GM12878 (cell line): ENCODE data around the gene TMPRSS7. TPM values are rescaled to one million over a fixed set of nuclear protein-coding genes. Genes with fewer than 3 reads are reported as not detected.

Experiments
- ATAC-seq: fragments of 200-7000 bp; cut with Tn5 transposase; 3 replicates; pipeline ENCODE4 v1.9.1; 2020; ENCODE audit warnings: mild to moderate bottlenecking, moderate library complexity
- BruUV-seq: library from RNA; stranded (reverse); fragments of 400-500 nt; replicated peaks from 2 replicates; lab custom pipeline; 2021; lab: Mats Ljungman, UMichigan
- CTCF ChIA-PET: fragments of 300-600 bp; sonication (Branson Sonifier 250); formaldehyde crosslinking; extraction: SDS; loops from one replicate; lab custom pipeline; 2021; ENCODE audit warnings: inconsistent platforms; lab: Yijun Ruan, JAX
- POLR2A ChIA-PET: fragments of 350-600 bp; formaldehyde crosslinking; extraction: SDS; loops from one replicate; lab custom pipeline; 2021; ENCODE audit warnings: inconsistent platforms; lab: Charles Lee
- RAD21 ChIA-PET: fragments of 300-600 bp; sonication (Branson Sonifier 250); formaldehyde crosslinking; loops from one replicate; lab custom pipeline; 2023; ENCODE audit warnings: antibody characterized with exemption; ENCODE audit not compliant: unreplicated experiment; lab: Charles Lee
- SMC1A ChIA-PET: fragments of 300-600 bp; sonication (Branson Sonifier 250); formaldehyde crosslinking; loops from one replicate; lab custom pipeline; 2023; ENCODE audit not compliant: unreplicated experiment, uncharacterized antibody; lab: Charles Lee
- DNase-seq: peaks from one replicate; pipeline ENCODE4 v3.0.0-alpha.2; 2011; ENCODE audit warnings: low read depth, low spot score
- FAIRE-seq: peaks from 3 replicates; lab custom pipeline; 2011; peaks lifted over from hg19 to GRCh38; lab: Jason Lieb, UNC
- H2AFZ ChIP-seq: 2 replicates; pipeline ENCODE4 v1.6.0; 2011; ENCODE audit warnings: low read depth, low read length, control low read depth; ENCODE audit not compliant: control insufficient read depth
- H3K27ac ChIP-seq: 2 replicates; pipeline ENCODE4 v1.5.1; 2011; ENCODE audit warnings: control low read depth; ENCODE audit not compliant: control insufficient read depth, insufficient read depth
- H3K27me3 ChIP-seq, 2 experiments: replicated peaks in 1 of 2; 2 replicates each; pipeline versions ENCODE4 v1.6.0 to v1.6.1; 2011; ENCODE audit warnings: low read length in 1 of 2; ENCODE audit not compliant: control insufficient read depth in 2 of 2, insufficient read depth in 2 of 2
- H3K36me3 ChIP-seq, 2 experiments: 2 replicates each; pipeline ENCODE4 v1.5.1; 2011; ENCODE audit warnings: low read length in 1 of 2; ENCODE audit not compliant: control insufficient read depth in 2 of 2, insufficient read depth in 2 of 2
- H3K4me1 ChIP-seq: 2 replicates; pipeline ENCODE4 v1.6.1; 2011; ENCODE audit warnings: mild to moderate bottlenecking, low read length, moderate library complexity, mixed read lengths; ENCODE audit not compliant: control insufficient read depth, insufficient read depth
- H3K4me2 ChIP-seq: 2 replicates; pipeline ENCODE4 v1.6.0; 2011; ENCODE audit warnings: control low read depth; ENCODE audit not compliant: control insufficient read depth, insufficient read depth
- H3K4me3 ChIP-seq: fragments of 200-600 bp; sonication (generic); 2 replicates; pipeline ENCODE4 v1.5.1; 2016
- H3K79me2 ChIP-seq: 2 replicates; pipeline ENCODE4 v1.6.0; 2011; ENCODE audit warnings: low read length; ENCODE audit not compliant: control insufficient read depth, insufficient read depth
- H3K9ac ChIP-seq: 2 replicates; pipeline ENCODE4 v1.8.0; 2011; ENCODE audit warnings: low read length, control low read depth, mixed read lengths; ENCODE audit not compliant: control insufficient read depth, insufficient read depth
- H3K9me3 ChIP-seq: replicated peaks from 3 replicates; pipeline ENCODE4 v1.5.1; 2011; ENCODE audit warnings: mild to moderate bottlenecking, low read length; ENCODE audit not compliant: control insufficient read depth, insufficient read depth
- H4K20me1 ChIP-seq: 2 replicates; pipeline ENCODE4 v1.6.0; 2011; ENCODE audit not compliant: control insufficient read depth, insufficient read depth
- DPF2 ChIP-seq: fragments of 450-650 bp; IDR thresholded peaks from 2 replicates; pipeline ENCODE4 v1.6.1; 2017; ENCODE audit warnings: mild to moderate bottlenecking
- FOXM1 ChIP-seq: IDR thresholded peaks from 2 replicates; pipeline ENCODE4 v1.6.1; 2012; ENCODE audit warnings: low read depth, mild to moderate bottlenecking, inconsistent platforms, low read length, moderate library complexity
- MTA2 ChIP-seq: fragments of 450-650 bp; IDR thresholded peaks from 2 replicates; pipeline ENCODE4 v1.6.1; 2016; ENCODE audit warnings: low read depth, mild to moderate bottlenecking, moderate library complexity
- SREBF1 ChIP-seq: IDR thresholded peaks from 2 replicates; pipeline ENCODE4 v1.6.1; 2012; ENCODE audit warnings: mild to moderate bottlenecking, low read length
- ZNF384 ChIP-seq: IDR thresholded peaks from 2 replicates; pipeline ENCODE4 v1.6.1; 2012; ENCODE audit warnings: low read depth, mild to moderate bottlenecking, low read length, improper control_type of control experiment, borderline replicate concordance
- WGBS: methylation state at CpG from one replicate; pipeline ENCODE4 v1.1.6; 2016; ENCODE audit warnings: low lambda C conversion rate; ENCODE audit not compliant: insufficient replicate concordance, insufficient coverage; ENCODE audit errors: missing lambda C conversion rate; 5-methylcytosine and 5-hydroxymethylcytosine counted together
- in situ Hi-C: fragments of 300-500 bp; cut with MboI; formaldehyde crosslinking; loops from 9 replicates; pipeline ENCODE4 v1.14.3; 2018; ENCODE audit warnings: mixed read lengths
- intact Hi-C: fragments of 100-400 bp; cut with micrococcal nuclease; formaldehyde crosslinking; loops from one replicate; pipeline ENCODE4 v1.14.2; 2022; ENCODE audit not compliant: unreplicated experiment
- polyA plus RNA-seq, 11 experiments: library from polyadenylated mRNA; depleted of rRNA in 4 of 11; unstranded in 6 of 11; stranded (reverse) in 5 of 11; fragments of >200 nt; fragmentation: Nextera tagmentation in 4 of 11; fragmentation: Illumina TruSeq in 1 of 11; extraction: Ambion mirVana in 4 of 11; extraction: Trizol in 1 of 11; gene quantifications; 1 replicate in 1 of 11; 2 replicates in 10 of 11; pipeline versions ENCODE4 v1.2.1 to v1.2.3, GENCODE V29; 2011 to 2016; ENCODE audit warnings: inconsistent platforms in 2 of 11, missing spikeins in 2 of 11, low read depth in 1 of 11
- total RNA-seq, 4 experiments: library from RNA; depleted of rRNA in 3 of 4; stranded (reverse); fragments of >200 nt in 3 of 4; fragmentation: Illumina TruSeq in 1 of 4; extraction: Trizol in 1 of 4; gene quantifications; 2 replicates each; pipeline versions ENCODE4 v1.2.1 to v1.2.3, GENCODE V29; 2013 to 2021
- TF ChIP-seq, protein P1 (sequence below): IDR thresholded peaks from 2 replicates; pipeline ENCODE4 v1.6.1; 2012; ENCODE audit warnings: mild to moderate bottlenecking, low read depth, low read length

Gene TMPRSS7
- total and polyA plus RNA-seq, 10 of the 15 experiments (the other 5 are each of a cell fraction or from before 2014, with no cell fraction given) = 0.03 TPM; not detected in 9

DNA sequence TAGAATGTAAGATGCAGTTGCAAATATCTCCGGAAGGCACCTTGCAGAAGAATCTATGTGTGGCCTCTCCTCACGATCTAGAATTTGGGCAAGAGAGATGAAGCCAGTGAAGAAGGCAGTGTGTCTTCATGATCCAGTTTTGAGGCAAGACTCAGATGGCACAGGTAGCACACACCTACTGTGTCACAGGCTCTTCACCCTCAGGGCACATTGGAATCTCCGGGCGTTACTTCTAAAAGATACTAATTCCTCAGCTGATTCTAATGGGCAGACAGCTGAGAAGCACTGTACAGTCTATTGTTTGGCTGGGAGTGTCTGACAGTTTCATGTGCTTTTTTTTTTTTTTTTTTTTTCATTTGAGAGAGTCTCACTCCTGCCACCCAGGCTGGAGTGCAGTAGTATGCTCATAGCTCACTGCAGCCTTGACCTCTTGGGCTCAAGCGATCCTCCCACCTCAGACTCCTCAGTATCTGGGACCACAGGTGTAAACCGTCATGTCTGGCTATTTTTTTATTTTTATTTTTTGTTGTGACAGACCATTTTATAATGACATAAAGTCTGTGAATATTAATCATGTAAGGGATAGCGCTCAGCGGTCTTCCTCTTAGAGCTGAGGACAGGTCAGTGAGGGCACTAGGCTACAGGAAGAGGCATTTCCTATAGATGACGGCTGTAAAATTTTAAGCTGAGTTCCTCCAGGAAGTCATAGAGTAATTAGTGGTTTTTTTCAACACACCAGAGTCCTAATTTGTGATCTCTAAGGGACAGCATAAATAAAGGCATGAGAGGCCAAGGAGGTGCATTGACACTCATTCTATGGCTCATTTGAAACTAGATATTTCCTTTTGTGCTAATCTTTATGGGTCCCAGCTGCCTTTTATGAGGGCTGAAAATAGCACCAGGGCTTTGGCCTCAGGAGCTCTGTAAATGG is 55.7 kb downstream of the TMPRSS7 start:
- ChIA-PET RAD21 (no interaction called here), SMC1A (interaction anchor here (1.4 kb wide), 1 partner anchor 77 kb away, joined by 4 read pairs; no protein-coding TSS in a partner anchor), POLR2A (interaction anchor here (0.6 kb wide), 3 partner anchors 34 to 557 kb away, joined by 3 to 6 read pairs (median 6); no protein-coding TSS in a partner anchor), CTCF (interaction anchor here (1.0 kb wide), 2 partner anchors 22 to 47 kb away, joined by 3 read pairs; no protein-coding TSS in a partner anchor)
- H3K27ac ChIP-seq = no peak overlapping the region
- intact Hi-C loops (no loop called here), in situ Hi-C loops (no loop called here)
- no peak overlapping the region for H3K9ac ChIP-seq
- no peak overlapping the region for H3K4me3 ChIP-seq
- H3K27me3 ChIP-seq = peaks cover 7 to 13% of the 10 kb centered on the region in 2 experiments
- no peaks in the 10 kb centered on the region for H3K36me3 ChIP-seq
- H3K9me3 ChIP-seq = no peaks in the 10 kb centered on the region
- H4K20me1 ChIP-seq = no peaks in the 10 kb centered on the region
- no peak overlapping the region for H2AFZ ChIP-seq
- WGBS = 88% methylated on average over 9 of the region's 9 CpGs
- no peak for DNase-seq
- FAIRE-seq = no peak
- peak; percentile 4; the same call in 2 of the 3 replicates for ATAC-seq
- H3K4me1 ChIP-seq = peaks cover 11% of the 10 kb centered on the region
- TF ChIP-seq, protein P1, sequence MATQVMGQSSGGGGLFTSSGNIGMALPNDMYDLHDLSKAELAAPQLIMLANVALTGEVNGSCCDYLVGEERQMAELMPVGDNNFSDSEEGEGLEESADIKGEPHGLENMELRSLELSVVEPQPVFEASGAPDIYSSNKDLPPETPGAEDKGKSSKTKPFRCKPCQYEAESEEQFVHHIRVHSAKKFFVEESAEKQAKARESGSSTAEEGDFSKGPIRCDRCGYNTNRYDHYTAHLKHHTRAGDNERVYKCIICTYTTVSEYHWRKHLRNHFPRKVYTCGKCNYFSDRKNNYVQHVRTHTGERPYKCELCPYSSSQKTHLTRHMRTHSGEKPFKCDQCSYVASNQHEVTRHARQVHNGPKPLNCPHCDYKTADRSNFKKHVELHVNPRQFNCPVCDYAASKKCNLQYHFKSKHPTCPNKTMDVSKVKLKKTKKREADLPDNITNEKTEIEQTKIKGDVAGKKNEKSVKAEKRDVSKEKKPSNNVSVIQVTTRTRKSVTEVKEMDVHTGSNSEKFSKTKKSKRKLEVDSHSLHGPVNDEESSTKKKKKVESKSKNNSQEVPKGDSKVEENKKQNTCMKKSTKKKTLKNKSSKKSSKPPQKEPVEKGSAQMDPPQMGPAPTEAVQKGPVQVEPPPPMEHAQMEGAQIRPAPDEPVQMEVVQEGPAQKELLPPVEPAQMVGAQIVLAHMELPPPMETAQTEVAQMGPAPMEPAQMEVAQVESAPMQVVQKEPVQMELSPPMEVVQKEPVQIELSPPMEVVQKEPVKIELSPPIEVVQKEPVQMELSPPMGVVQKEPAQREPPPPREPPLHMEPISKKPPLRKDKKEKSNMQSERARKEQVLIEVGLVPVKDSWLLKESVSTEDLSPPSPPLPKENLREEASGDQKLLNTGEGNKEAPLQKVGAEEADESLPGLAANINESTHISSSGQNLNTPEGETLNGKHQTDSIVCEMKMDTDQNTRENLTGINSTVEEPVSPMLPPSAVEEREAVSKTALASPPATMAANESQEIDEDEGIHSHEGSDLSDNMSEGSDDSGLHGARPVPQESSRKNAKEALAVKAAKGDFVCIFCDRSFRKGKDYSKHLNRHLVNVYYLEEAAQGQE = no peak
- TF ChIP-seq SREBF1 (no peak), MTA2 (no peak), FOXM1 (no peak), DPF2 (no peak), ZNF384 (peak; percentile 58; the same call in 1 of the 2 replicates)
- TF ChIP-seq, all 136 proteins: peak for 1
- Histone ChIP-seq H3K4me2 (no peak overlapping the region), H3K79me2 (no peaks in the 10 kb centered on the region)
- no TSS peak for BruUV-seq
